H1 (cell line): ENCODE results near the gene MLYCD. TPM values are rescaled to one million over a fixed set of nuclear protein-coding genes. Genes with fewer than 3 reads are reported as not detected.

Experiments
- CTCF ChIA-PET: fragments of 300-600 bp; sonication (Branson Sonifier 250); formaldehyde crosslinking; loops from one replicate; lab custom pipeline; 2021; ENCODE audit not compliant: partially characterized antibody; lab: Charles Lee
- POLR2A ChIA-PET: fragments of 300-600 bp; sonication (Branson Sonifier 250); formaldehyde crosslinking; loops from one replicate; lab custom pipeline; 2021; ENCODE audit warnings: inconsistent platforms; ENCODE audit not compliant: partially characterized antibody; lab: Charles Lee
- DNase-seq, 2 experiments: peaks; one replicate each; pipeline versions ENCODE4 v3.0.0 to v3.0.0-alpha.2; 2010 to 2022; ENCODE audit warnings: low spot score in 2 of 2, low read depth in 1 of 2, mixed read lengths in 1 of 2
- FAIRE-seq: peaks from 2 replicates; lab custom pipeline; 2011; peaks lifted over from hg19 to GRCh38; lab: Jason Lieb, UNC
- H2AFZ ChIP-seq: 2 replicates; pipeline ENCODE4 v1.8.1; 2012; ENCODE audit warnings: low read length, inconsistent platforms
- H2AK5ac ChIP-seq: 2 replicates; pipeline ENCODE4 v1.6.1; 2013; ENCODE audit warnings: low read depth, low read length
- H2BK120ac ChIP-seq: replicated peaks from 2 replicates; pipeline ENCODE3; 2013; ENCODE audit warnings: low read depth, low read length, inconsistent platforms
- H2BK12ac ChIP-seq: 2 replicates; pipeline ENCODE4 v1.6.1; 2013; ENCODE audit warnings: low read depth, low read length
- H2BK15ac ChIP-seq: 2 replicates; pipeline ENCODE4 v1.6.1; 2013; ENCODE audit warnings: low read length
- H2BK20ac ChIP-seq: 2 replicates; pipeline ENCODE4 v1.6.1; 2013; ENCODE audit warnings: low read length
- H2BK5ac ChIP-seq: 2 replicates; pipeline ENCODE4 v1.6.1; 2013; ENCODE audit warnings: low read depth, low read length
- H3K14ac ChIP-seq: 2 replicates; pipeline ENCODE4 v1.6.1; 2013; ENCODE audit warnings: inconsistent platforms; ENCODE audit not compliant: insufficient read length
- H3K18ac ChIP-seq: 2 replicates; pipeline ENCODE4 v1.6.1; 2013; ENCODE audit warnings: low read length; ENCODE audit errors: extremely low read depth
- H3K23ac ChIP-seq: 2 replicates; pipeline ENCODE4 v1.6.1; 2013; ENCODE audit warnings: inconsistent platforms; ENCODE audit not compliant: insufficient read length
- H3K23me2 ChIP-seq: 2 replicates; pipeline ENCODE4 v1.6.1; 2013; ENCODE audit warnings: low read depth, low read length
- H3K27ac ChIP-seq: 2 replicates; pipeline ENCODE4 v1.6.1; 2011; ENCODE audit warnings: low read depth, low read length, inconsistent platforms
- H3K27me3 ChIP-seq, 4 experiments: replicated peaks in 1 of 4; 1 replicate in 1 of 4; 2 replicates in 3 of 4; pipeline versions ENCODE4 v1.6.1 to v1.8.1; 2011 to 2013; ENCODE audit warnings: low read length in 3 of 4, mild to moderate bottlenecking in 3 of 4, inconsistent platforms in 2 of 4, mixed read lengths in 2 of 4, moderate library complexity in 1 of 4; ENCODE audit not compliant: control insufficient read depth in 3 of 4, insufficient read depth in 3 of 4; ENCODE audit errors: extremely low read depth in 1 of 4
- H3K36me3 ChIP-seq, 4 experiments: 2 replicates each; pipeline versions ENCODE4 v1.6.1 to v1.8.1; 2011 to 2013; ENCODE audit warnings: mild to moderate bottlenecking in 4 of 4, low read length in 3 of 4, moderate library complexity in 2 of 4, control low read depth in 1 of 4, inconsistent platforms in 1 of 4; ENCODE audit not compliant: insufficient read depth in 4 of 4, control insufficient read depth in 2 of 4
- H3K4ac ChIP-seq: replicated peaks from 2 replicates; pipeline ENCODE3; 2013; ENCODE audit warnings: low read length, low read depth, mixed read lengths, inconsistent platforms; ENCODE audit not compliant: insufficient read length
- H3K4me1 ChIP-seq, 4 experiments: replicated peaks in 1 of 4; 1 replicate in 1 of 4; 2 replicates in 3 of 4; pipeline versions ENCODE4 v1.6.1 to v1.8.1; 2011 to 2013; ENCODE audit warnings: low read length in 3 of 4, inconsistent platforms in 2 of 4, mixed read lengths in 1 of 4; ENCODE audit not compliant: insufficient read depth in 4 of 4, control insufficient read depth in 3 of 4
- H3K4me2 ChIP-seq, 2 experiments: 2 replicates each; pipeline versions ENCODE4 v1.6.1 to v1.8.1; 2011 to 2013; ENCODE audit warnings: low read depth in 2 of 2, low read length in 2 of 2, control low read depth in 1 of 2, inconsistent platforms in 1 of 2, mild to moderate bottlenecking in 1 of 2; ENCODE audit not compliant: insufficient read depth in 1 of 2
- H3K4me3 ChIP-seq, 4 experiments: fragments of 200-600, 300-600 bp in 1 of 4; sonication (generic), shearing (Covaris generic), sonication (Bioruptor Twin) in 1 of 4; 2 replicates each; pipeline versions ENCODE4 v1.5.1 to v1.8.1; 2011 to 2016; ENCODE audit warnings: low read length in 4 of 4, low read depth in 3 of 4, control low read depth in 2 of 4, inconsistent platforms in 2 of 4, mild to moderate bottlenecking in 2 of 4, mixed read lengths in 1 of 4, moderate library complexity in 1 of 4; ENCODE audit not compliant: insufficient read depth in 2 of 4; ENCODE audit errors: extremely low read depth in 1 of 4
- H3K56ac ChIP-seq: replicated peaks from 2 replicates; pipeline ENCODE3; 2013; ENCODE audit warnings: low read depth, mild to moderate bottlenecking, mixed read lengths, low read length, inconsistent platforms; ENCODE audit not compliant: insufficient read length
- H3K79me1 ChIP-seq: 2 replicates; pipeline ENCODE4 v1.6.1; 2013; ENCODE audit warnings: low read depth, low read length, control low read depth
- H3K79me2 ChIP-seq, 2 experiments: 2 replicates each; pipeline versions ENCODE4 v1.6.1 to v1.8.1; 2012 to 2013; ENCODE audit warnings: low read length in 2 of 2, mild to moderate bottlenecking in 2 of 2, inconsistent platforms in 1 of 2; ENCODE audit not compliant: insufficient read depth in 2 of 2, control insufficient read depth in 1 of 2
- H3K9ac ChIP-seq, 4 experiments: replicated peaks in 1 of 4; 1 replicate in 1 of 4; 2 replicates in 3 of 4; pipeline versions ENCODE4 v1.6.1 to v1.8.1; 2011 to 2013; ENCODE audit warnings: low read depth in 3 of 4, low read length in 3 of 4, control low read depth in 2 of 4, mild to moderate bottlenecking in 2 of 4, moderate library complexity in 2 of 4, inconsistent platforms in 1 of 4; ENCODE audit errors: extremely low read depth in 1 of 4
- H3K9me3 ChIP-seq, 2 experiments: 2 replicates each; pipeline versions ENCODE4 v1.6.1 to v1.8.1; 2012 to 2013; ENCODE audit warnings: mild to moderate bottlenecking in 2 of 2, moderate library complexity in 2 of 2, control low read depth in 1 of 2, inconsistent platforms in 1 of 2, low read depth in 1 of 2, low read length in 1 of 2, mixed read lengths in 1 of 2; ENCODE audit not compliant: insufficient read depth in 2 of 2
- H4K20me1 ChIP-seq, 2 experiments: replicated peaks in 1 of 2; 2 replicates each; pipeline versions ENCODE3 to v1.8.1; 2011 to 2013; ENCODE audit warnings: inconsistent platforms in 2 of 2, low read length in 2 of 2, mild to moderate bottlenecking in 1 of 2; ENCODE audit not compliant: insufficient read depth in 2 of 2, control insufficient read depth in 1 of 2
- H4K5ac ChIP-seq: 2 replicates; pipeline ENCODE4 v1.6.1; 2013; ENCODE audit warnings: low read length, low read depth, mixed read lengths, inconsistent platforms; ENCODE audit not compliant: insufficient read length
- H4K8ac ChIP-seq: 2 replicates; pipeline ENCODE4 v1.8.0; 2013; ENCODE audit warnings: mild to moderate bottlenecking, moderate library complexity, low read length, inconsistent platforms; ENCODE audit not compliant: insufficient read depth; ENCODE audit errors: extremely low read depth
- H4K91ac ChIP-seq: replicated peaks from 2 replicates; pipeline ENCODE3; 2013; ENCODE audit warnings: low read length, mixed read lengths, inconsistent platforms; ENCODE audit not compliant: insufficient read length
- BACH1 ChIP-seq: IDR thresholded peaks from 2 replicates; pipeline ENCODE4 v1.6.1; 2012; ENCODE audit warnings: low read length, improper control_type of control experiment
- CBX5 ChIP-seq: fragments of 300-800, 300-1000 bp; sonication (generic); IDR thresholded peaks from 2 replicates; pipeline ENCODE4 v1.7.1; 2016; ENCODE audit warnings: antibody characterized with exemption, low read length, low read depth
- CHD1 ChIP-seq: IDR thresholded peaks from 2 replicates; pipeline ENCODE4 v1.6.1; 2012; ENCODE audit warnings: low read depth, low read length, improper control_type of control experiment
- EZH2 ChIP-seq: fragments of 200-600 bp; sonication (generic); IDR thresholded peaks from 2 replicates; pipeline ENCODE4 v1.7.1; 2012; ENCODE audit warnings: low read depth, mild to moderate bottlenecking, moderate library complexity, low read length, inconsistent platforms; ENCODE audit not compliant: severe bottlenecking
- FOSL1 ChIP-seq: IDR thresholded peaks from 2 replicates; pipeline ENCODE4 v1.6.1; 2011; ENCODE audit warnings: mild to moderate bottlenecking, low read depth, low read length, moderate library complexity; ENCODE audit not compliant: insufficient read depth
- HDAC2 ChIP-seq, 2 experiments: fragments of 300-600 bp in 1 of 2; sonication (generic) in 1 of 2; IDR thresholded peaks; 2 replicates each; pipeline ENCODE4 v1.6.1; 2011 to 2012; ENCODE audit warnings: low read depth in 2 of 2, low read length in 2 of 2, mild to moderate bottlenecking in 2 of 2, moderate library complexity in 2 of 2, borderline replicate concordance in 1 of 2, inconsistent platforms in 1 of 2
- HDAC6 ChIP-seq: IDR thresholded peaks from one replicate; pipeline ENCODE4 v1.7.1; 2012; ENCODE audit warnings: low read depth, mild to moderate bottlenecking, inconsistent platforms, low read length, moderate library complexity
- MAFK ChIP-seq: IDR thresholded peaks from 2 replicates; pipeline ENCODE4 v1.6.1; 2012; ENCODE audit warnings: low read depth, mild to moderate bottlenecking, improper control_type of control experiment, low read length
- NANOG ChIP-seq: IDR thresholded peaks from 2 replicates; pipeline ENCODE4 v1.6.1; 2011; ENCODE audit warnings: low read length, low read depth, mild to moderate bottlenecking, inconsistent platforms; ENCODE audit not compliant: insufficient read depth, poor library complexity, severe bottlenecking
- POLR2A ChIP-seq, 2 experiments: IDR thresholded peaks; 1 replicate in 1 of 2; 2 replicates in 1 of 2; pipeline ENCODE4 v1.6.1; 2011; ENCODE audit warnings: low read depth in 2 of 2, low read length in 2 of 2, mild to moderate bottlenecking in 2 of 2; ENCODE audit errors: control extremely low read depth in 1 of 2
- RNF2 ChIP-seq: fragments of 200-900, 300-1000 bp; sonication (generic); IDR thresholded peaks from 2 replicates; pipeline ENCODE4 v1.7.1; 2016; ENCODE audit warnings: borderline replicate concordance, low read depth, mild to moderate bottlenecking, antibody characterized with exemption, low read length; ENCODE audit not compliant: poor library complexity, severe bottlenecking; ENCODE audit errors: missing control alignments
- RXRA ChIP-seq: IDR thresholded peaks from 2 replicates; pipeline ENCODE4 v1.6.1; 2011; ENCODE audit warnings: low read depth, mild to moderate bottlenecking, low read length, moderate library complexity; ENCODE audit not compliant: insufficient read depth
- SP1 ChIP-seq: IDR thresholded peaks from 2 replicates; pipeline ENCODE4 v1.6.1; 2011; ENCODE audit warnings: low read depth, low read length
- SP2 ChIP-seq: IDR thresholded peaks from 2 replicates; pipeline ENCODE4 v1.6.1; 2012; ENCODE audit warnings: mild to moderate bottlenecking, low read length, inconsistent platforms
- WGBS, 2 experiments: shearing (Covaris generic) in 1 of 2; methylation state at CpG; one replicate each; pipeline versions ENCODE4 v1.1.6 to v1.1.7; 2013 to 2015; ENCODE audit warnings: low lambda C conversion rate in 2 of 2, mixed read lengths in 2 of 2, inconsistent platforms in 1 of 2, low coverage in 1 of 2, missing lambda C conversion rate in 1 of 2; ENCODE audit not compliant: insufficient replicate concordance in 2 of 2, insufficient coverage in 1 of 2, insufficient read length in 1 of 2; ENCODE audit errors: extremely low coverage in 1 of 2, missing lambda C conversion rate in 1 of 2; 5-methylcytosine and 5-hydroxymethylcytosine counted together
- polyA plus RNA-seq, 7 experiments: library from polyadenylated mRNA; depleted of rRNA in 3 of 7; stranded (reverse) in 5 of 7; unstranded in 2 of 7; fragments of >200 nt in 5 of 7; fragments of 200-250 nt in 2 of 7; gene quantifications; 1 replicate in 5 of 7; 2 replicates in 1 of 7; 4 replicates in 1 of 7; pipeline versions ENCODE4 v1.2.1 to v1.2.3, GENCODE V29; 2011 to 2013; ENCODE audit warnings: missing spikeins in 2 of 7, mixed read lengths in 2 of 7
- total RNA-seq: library from RNA; stranded (reverse); fragmentation: NEBNext Ultra II Directional; extraction: Animal tissue kit (Norgen Biotek cat#: 25700); gene quantifications from 2 replicates; pipeline ENCODE4 v1.2.1, GENCODE V29; 2021

The MLYCD gene
- total and polyA plus RNA-seq, 2 of the 8 experiments (the other 6 are each of a cell fraction or from before 2014, with no cell fraction given): 3.7 to 7.0 TPM

GRCh38 chr16:83949724-83950001, 50.7 kb downstream of the MLYCD start:
- peaks cover 2 to 7% (median 4%) of the 10 kb centered on the region in 4 experiments; a peak in 6 of 7 replicates for H3K4me1 ChIP-seq
- no peak overlapping the region for H4K5ac ChIP-seq
- H3K9ac ChIP-seq: no peak overlapping the region
- H2BK15ac ChIP-seq: no peak overlapping the region
- FAIRE-seq (no peak), DNase-seq (no peak)
- H3K23me2 ChIP-seq: 0 out of 2 replicates have a peak, but pooled peaks cover 1% of the 10 kb centered on the region
- no peaks in the 10 kb centered on the region for H3K79me2 ChIP-seq
- TF ChIP-seq HDAC2 (IDR thresholded peaks at IDR 0.05; ENCODE audit: borderline replicate concordance in 1 of 2, low read depth in 2 of 2, low read length in 2 of 2) (no peak), BACH1 (no peak), NANOG (no peak), RXRA (no peak), SP2 (no peak), HDAC6 (no peak), EZH2 (no peak), SP1 (no peak), POLR2A (IDR thresholded peaks at IDR 0.05; ENCODE audit: control extremely low read depth in 1 of 2, low read depth in 2 of 2, low read length in 2 of 2) (no peak), RNF2 (no peak), CHD1 (no peak), MAFK (no peak), CBX5 (no peak), FOSL1 (no peak)
- no peak overlapping the region for H4K8ac ChIP-seq
- no peaks in the 10 kb centered on the region for H4K20me1 ChIP-seq
- no peak overlapping the region for H2BK5ac ChIP-seq
- no peaks in the 10 kb centered on the region for H3K27me3 ChIP-seq
- H3K9me3 ChIP-seq: no peaks in the 10 kb centered on the region
- no peak overlapping the region for H3K4ac ChIP-seq
- H3K18ac ChIP-seq: no peak overlapping the region
- H3K27ac ChIP-seq: no peak overlapping the region
- 91% methylated on average over 3 of the region's 5 CpGs; no CpG with 5 or more reads in 1 of the 2 experiments for WGBS, 2 experiments
- H2BK20ac ChIP-seq: no peak overlapping the region
- no peak overlapping the region for H3K4me2 ChIP-seq
- no peak overlapping the region for H3K4me3 ChIP-seq
- H2BK120ac ChIP-seq: no peak overlapping the region
- no peak overlapping the region for H2AFZ ChIP-seq
- H3K56ac ChIP-seq: no peak overlapping the region
- ChIA-PET POLR2A (interaction anchor here (0.7 kb wide), 1 partner anchor 16 kb away, joined by 4 read pairs; no protein-coding TSS in a partner anchor), CTCF (interaction anchor here (1.1 to 2.0 kb wide), 4 partner anchors 20 to 113 kb away, joined by 3 to 5 read pairs (median 4); no protein-coding TSS in a partner anchor)
- H3K14ac ChIP-seq: no peak overlapping the region
- no peak overlapping the region for H4K91ac ChIP-seq
- no peak overlapping the region for H2AK5ac ChIP-seq
- no peak overlapping the region for H3K23ac ChIP-seq
- H2BK12ac ChIP-seq: no peak overlapping the region
- H3K79me1 ChIP-seq: no peaks in the 10 kb centered on the region
- no peaks in the 10 kb centered on the region for H3K36me3 ChIP-seq
